ENCODE measurements around the gene BOLA3.
A peak's percentile ranks its signal among the peaks of the same experiment; 100 is the strongest.
"Not testable (repeated sequence)": the region's sequence is repeated elsewhere in the genome, so short reads cannot be mapped to it uniquely, and the experiment has no call there.

BOLA3 gene, protein sequence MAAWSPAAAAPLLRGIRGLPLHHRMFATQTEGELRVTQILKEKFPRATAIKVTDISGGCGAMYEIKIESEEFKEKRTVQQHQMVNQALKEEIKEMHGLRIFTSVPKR

DNA sequence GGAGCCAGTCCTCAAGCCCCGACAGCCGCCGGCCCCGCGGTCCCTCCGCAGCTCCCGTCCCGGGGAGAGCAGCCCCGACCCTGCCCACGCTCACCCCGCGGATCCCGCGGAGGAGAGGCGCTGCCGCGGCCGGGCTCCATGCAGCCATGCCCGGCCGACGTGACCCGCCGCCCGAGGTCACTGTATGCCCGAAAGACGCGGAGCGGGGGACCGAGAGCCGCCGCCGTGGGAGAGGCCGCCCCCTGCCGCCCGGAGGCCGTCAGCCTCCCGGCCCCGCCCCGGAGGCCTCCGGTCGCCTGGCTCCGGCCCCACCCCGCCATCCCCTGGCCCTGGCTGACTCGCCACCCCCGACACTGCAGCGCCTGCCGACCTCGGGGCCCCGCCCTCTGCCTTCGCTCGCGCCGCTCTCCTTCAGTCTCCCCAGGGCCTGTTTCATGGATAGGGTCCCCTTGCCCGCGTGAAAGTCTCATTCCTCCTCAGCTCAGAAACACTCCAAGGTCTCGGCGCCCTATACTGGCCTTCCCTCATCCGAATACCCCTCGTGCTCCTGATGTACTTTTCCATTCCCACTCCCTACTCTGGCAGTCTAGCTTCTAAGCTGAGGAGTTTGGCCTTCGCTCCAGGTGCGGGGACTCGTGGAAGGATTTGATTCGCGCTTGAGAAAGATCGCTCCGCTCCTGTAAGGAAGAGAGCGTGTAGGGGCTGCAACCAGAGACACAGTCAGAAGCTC, at the start of gene BOLA3:
Gene BOLA3 (minus strand): TSS at position 186 of the 730 bp plus-strand sequence. CDS start 38 bp downstream, at position 148.
- DNase-seq = peak; percentile 84

GRCh38 chr2:74197049-74197448, 49.3 kb upstream of the BOLA3 start:
- no peak for DNase-seq

- no peak for DNase-seq
Measured at GRCh38 chr2:74194799-74195198, 47.1 kb upstream of the BOLA3 start.

DNA sequence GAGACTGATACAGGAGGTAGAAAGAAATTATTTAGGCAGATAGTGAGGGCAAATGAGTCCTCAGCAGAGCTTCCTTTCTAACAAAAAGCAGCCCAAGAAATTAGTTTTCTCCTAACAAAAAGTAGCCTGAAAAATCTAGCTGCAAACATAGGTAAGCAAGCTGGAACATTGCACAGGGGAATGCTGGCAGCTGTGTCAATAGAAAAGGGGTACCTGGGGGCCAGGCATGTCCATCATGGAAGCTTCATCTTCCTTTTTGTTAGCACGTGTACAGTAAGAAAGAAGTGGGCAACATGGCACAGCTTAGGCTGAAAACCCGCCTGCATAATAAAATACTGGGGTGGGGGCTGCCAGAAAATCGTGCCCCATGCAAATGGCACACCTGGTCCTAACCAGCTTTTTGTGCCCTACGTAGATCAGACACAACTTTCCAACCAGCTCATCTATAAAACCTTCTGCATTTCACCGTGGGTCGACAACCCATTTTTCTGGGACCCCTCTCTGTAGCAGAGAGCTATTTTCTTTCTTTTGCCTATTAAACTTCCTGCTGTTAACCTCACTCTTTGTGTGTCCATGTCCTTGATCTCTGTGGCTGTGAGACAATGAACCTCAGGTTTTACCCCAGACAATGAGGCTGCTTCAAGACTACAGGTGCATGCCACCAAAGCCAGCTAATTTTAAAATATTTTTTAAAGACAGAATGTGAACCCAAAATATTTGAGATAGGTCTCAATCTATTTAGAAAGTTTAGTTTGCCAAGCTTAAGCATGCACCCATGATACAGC, 44.1 kb upstream of the BOLA3 start:
- DNase-seq = no peak

GRCh38 chr2:74188696-74189095, 41.0 kb upstream of the BOLA3 start:
- DNase-seq = no peak

GRCh38 chr2:74188018-74188601, 40.4 kb upstream of the BOLA3 start:
- DNase-seq = no peak

GRCh38 chr2:74186706-74187105, 39.0 kb upstream of the BOLA3 start:
- not testable (repeated sequence) for DNase-seq

- peak; percentile 64 for DNase-seq
Measured at GRCh38 chr2:74186038-74186437, 38.3 kb upstream of the BOLA3 start.

DNA sequence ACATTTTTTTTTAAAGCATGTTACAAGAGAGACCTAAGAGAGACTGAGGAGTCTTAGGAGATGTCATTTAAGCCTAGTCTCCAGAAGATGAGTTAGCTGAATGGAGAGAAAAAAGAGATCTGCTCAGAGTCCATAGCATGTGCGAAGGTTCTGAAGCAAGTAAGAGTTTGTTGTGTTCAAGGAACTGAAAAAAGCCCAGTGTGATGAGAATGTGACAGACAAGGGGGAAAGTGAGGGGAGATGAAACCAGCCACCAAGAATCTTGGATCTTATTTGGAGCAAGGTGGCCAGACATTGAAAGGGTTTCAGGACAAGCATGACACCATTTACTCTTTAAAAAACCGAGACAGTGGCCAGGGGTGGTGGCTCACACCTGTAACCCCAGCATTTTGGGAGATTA, 36.2 kb upstream of the BOLA3 start:
- no peak for DNase-seq

GRCh38 chr2:74181739-74182138, 34.0 kb upstream of the BOLA3 start:
- DNase-seq = peak; percentile 43

- no peak for DNase-seq
Measured at GRCh38 chr2:74179063-74179865, 31.6 kb upstream of the BOLA3 start.

DNA sequence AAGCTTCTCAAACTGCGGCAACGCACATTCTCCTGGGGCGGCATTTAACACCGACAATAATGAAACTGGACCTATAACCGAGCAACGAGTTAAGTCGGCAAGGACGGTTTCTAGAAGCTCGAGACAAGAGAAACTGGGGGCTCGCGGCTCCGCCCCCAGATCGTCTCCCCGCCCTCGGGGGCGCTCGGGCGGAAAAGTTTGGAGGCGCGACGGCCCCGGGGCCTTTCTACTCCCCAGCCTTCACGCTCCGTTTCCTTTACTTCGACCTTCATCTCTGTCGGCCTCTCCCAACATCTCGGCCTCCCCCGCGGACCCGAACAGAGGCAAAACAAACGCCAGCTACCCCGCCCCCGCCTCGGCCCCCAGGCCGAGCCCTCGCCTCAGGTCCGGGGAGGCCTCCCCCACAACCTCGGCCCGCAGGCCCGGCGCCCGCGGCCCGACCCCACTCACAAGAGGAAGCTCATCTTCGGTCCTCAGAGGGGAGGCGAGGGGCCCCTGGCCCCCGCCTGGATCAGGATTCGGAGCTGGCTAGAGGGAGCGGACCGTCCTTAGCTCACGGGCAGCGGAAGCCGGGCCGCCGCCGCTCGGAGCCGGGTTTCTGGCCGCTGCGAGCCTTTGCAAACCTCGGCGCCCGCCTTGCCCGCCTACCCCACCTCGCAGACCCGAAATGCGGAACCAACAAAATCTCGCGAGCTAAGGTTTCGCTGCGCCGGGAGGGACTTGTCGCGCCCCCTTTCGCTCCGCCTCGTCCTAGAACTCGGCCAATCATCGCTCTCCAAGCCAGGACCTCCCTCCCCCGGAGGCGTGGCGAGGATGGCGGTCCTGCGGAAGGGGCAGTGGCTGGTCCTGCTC, 30.7 kb upstream of the BOLA3 start, which contains the start of gene MOB1A:
Gene MOB1A (minus strand): TSS at position 669 of the 852 bp plus-strand sequence. CDS start 205 bp downstream, at position 464.
- DNase-seq = peak; percentile 98

GRCh38 chr2:74177696-74178095, 30.0 kb upstream of the BOLA3 start:
- no peak for DNase-seq

- DNase-seq = no peak
Measured at GRCh38 chr2:74174909-74175308, 27.2 kb upstream of the BOLA3 start.

- DNase-seq = no peak
Measured at GRCh38 chr2:74168739-74169138, 21.0 kb upstream of the BOLA3 start.

DNA sequence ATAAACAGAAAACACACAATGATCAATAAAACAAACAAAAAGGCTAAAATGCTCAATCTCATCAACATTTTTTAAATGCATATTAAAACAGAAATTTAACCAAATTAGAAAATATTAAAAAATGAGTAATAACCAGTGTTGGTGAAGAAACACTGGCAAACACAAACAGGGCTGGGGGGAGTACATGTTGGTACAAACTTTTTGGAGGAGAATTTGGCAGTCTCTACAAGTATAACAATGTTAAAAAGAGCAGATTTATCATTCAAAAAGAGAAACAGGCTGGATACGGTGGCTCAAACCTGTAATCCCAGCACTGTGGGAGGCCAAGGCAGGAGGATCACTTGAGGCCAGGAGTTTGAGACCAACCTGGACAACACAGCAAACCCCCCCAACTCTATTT, 17.0 kb upstream of the BOLA3 start:
- no peak for DNase-seq

GRCh38 chr2:74162951-74163350, 15.2 kb upstream of the BOLA3 start:
- no peak for DNase-seq

DNA sequence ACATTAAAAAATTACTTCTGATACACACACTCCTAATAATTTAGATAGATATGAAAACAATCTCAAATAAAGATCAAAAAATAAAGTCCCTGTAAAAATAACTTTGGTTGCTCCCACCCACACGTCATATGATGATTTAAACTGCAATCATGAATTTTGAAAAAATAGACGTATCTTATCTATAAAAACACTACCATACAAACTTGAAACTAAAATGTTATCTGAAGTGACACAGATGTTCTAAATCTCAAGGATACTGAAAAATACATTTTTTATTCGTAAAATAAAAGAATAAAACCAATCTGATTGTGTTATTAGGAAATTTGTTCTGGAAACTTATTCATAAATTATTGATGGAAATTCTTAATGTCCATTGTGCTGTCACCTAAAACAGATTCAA, 8.1 kb upstream of the BOLA3 start:
- no peak for DNase-seq

- no peak for DNase-seq
Measured at GRCh38 chr2:74152954-74153353, 5.2 kb upstream of the BOLA3 start.

DNA sequence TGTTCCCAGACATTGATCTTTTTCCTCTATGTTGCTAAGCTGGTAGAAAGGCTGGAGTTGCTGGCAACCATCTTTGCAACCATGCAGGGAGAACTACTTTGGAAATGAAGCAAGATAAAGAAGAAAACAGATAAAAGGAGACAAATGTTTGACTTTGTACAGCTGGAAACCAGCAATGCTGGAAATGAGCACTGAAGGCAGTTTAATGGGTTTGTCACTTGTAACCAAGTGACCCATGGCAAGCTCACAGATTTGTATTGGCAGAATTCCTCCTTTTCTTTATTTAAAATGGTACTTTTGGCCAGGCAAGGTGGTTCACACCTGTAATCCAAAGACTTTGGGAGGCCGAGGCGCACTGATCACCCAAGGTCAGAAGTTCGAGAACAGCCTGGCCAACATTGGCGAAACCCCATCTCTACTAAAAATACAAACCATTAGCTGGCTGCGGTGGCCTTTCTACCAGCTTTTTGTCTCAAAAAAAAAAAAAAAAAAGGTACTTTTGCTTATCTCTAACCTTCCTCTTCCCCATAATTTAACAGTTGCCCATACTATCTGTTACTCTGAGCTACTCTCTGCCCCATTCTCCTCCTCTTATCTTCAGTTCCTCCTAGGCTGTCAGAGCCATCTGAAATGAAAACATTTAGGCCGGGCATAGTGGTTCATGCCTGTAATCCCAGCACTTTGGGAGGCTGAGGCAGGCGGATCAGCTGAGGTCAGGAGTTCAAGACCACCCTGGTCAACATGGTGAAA, 2.0 kb upstream of the BOLA3 start:
- no peak for DNase-seq

- no peak for DNase-seq
Measured at GRCh38 chr2:74149247-74149525, 1.5 kb upstream of the BOLA3 start.

All from CD4-positive, alpha-beta T cell treated with Interleukin-17A for 1 hour (primary cell).